Nephron progenitor cell (in vitro differentiated cells): ENCODE measurements around the gene TFCP2L1.
"Not testable (repeated sequence)": the region's sequence is repeated elsewhere in the genome, so short reads cannot be mapped to it uniquely, and the experiment has no call there.

Experiments used
- DNase-seq: peaks from one replicate; pipeline ENCODE4 v3.0.0; 2021
- H3K27ac Mint-ChIP-seq: 2 replicates; pipeline ENCODE4 v1.8.0; 2021; ENCODE audit warnings: mild to moderate bottlenecking, moderate library complexity, mixed read lengths
- H3K27me3 Mint-ChIP-seq: 2 replicates; pipeline ENCODE4 v1.8.0; 2021; ENCODE audit warnings: mild to moderate bottlenecking, low read depth, mixed read lengths; ENCODE audit not compliant: poor library complexity
- H3K36me3 Mint-ChIP-seq: 2 replicates; pipeline ENCODE4 v1.8.0; 2021; ENCODE audit warnings: low read depth, mixed read lengths
- H3K4me1 Mint-ChIP-seq: 2 replicates; pipeline ENCODE4 v1.8.0; 2021; ENCODE audit warnings: mixed read lengths
- H3K4me3 Mint-ChIP-seq: 2 replicates; pipeline ENCODE4 v1.8.0; 2021; ENCODE audit warnings: mild to moderate bottlenecking, moderate library complexity, mixed read lengths
- H3K9me3 Mint-ChIP-seq: 2 replicates; pipeline ENCODE4 v1.8.0; 2021; ENCODE audit warnings: mild to moderate bottlenecking, moderate library complexity, mixed read lengths
- CTCF ChIP-seq: fragments of 200-600 bp; sonication (generic); IDR thresholded peaks from 2 replicates; pipeline ENCODE4 v1.5.0; 2021; ENCODE audit warnings: antibody characterized with exemption

The TFCP2L1 gene

GRCh38 chr2:121309801-121310200 lies 24.8 kb upstream of the TFCP2L1 start:
- Mint-ChIP-seq H3K36me3 (no peaks in the 10 kb centered on the region), H3K9me3 (no peaks in the 10 kb centered on the region), H3K27ac (no peak overlapping the region), H3K4me3 (no peak overlapping the region), H3K27me3 (peaks cover 42% of the 10 kb centered on the region), H3K4me1 (peaks cover 11% of the 10 kb centered on the region)
- no peak for TF ChIP-seq CTCF
- no peak for DNase-seq

DNA sequence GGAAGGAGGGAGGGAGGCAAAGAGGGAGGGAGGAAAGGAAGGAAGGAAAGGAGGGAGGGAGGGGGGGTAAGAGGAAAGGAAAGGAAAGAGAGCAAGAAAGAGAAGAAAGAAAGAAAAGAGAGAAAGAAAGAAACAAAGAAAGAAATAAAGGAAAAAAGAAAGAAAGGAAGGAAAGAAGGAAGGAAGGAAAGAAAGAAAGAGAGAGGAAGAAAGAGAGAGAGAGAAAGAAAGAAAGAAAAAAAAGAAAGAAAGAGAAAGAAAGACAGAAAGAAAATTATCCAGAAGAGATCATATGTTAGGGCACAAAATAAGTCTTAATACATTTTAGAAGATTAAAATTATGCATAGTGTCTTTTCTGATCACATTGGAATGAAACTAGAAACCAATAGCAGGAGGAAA lies 24.3 kb upstream of the TFCP2L1 start:
- no peaks in the 10 kb centered on the region for H3K36me3 Mint-ChIP-seq
- peaks cover 11% of the 10 kb centered on the region for H3K4me1 Mint-ChIP-seq
- no peak overlapping the region for H3K4me3 Mint-ChIP-seq
- peaks cover 47% of the 10 kb centered on the region for H3K27me3 Mint-ChIP-seq
- no peaks in the 10 kb centered on the region for H3K9me3 Mint-ChIP-seq
- DNase-seq, result no peak
- no peak overlapping the region for H3K27ac Mint-ChIP-seq
- no peak for TF ChIP-seq CTCF

- no peak for DNase-seq
- no peak for TF ChIP-seq CTCF
- Mint-ChIP-seq H3K36me3 (no peaks in the 10 kb centered on the region), H3K9me3 (no peaks in the 10 kb centered on the region), H3K4me1 (peaks cover 11% of the 10 kb centered on the region), H3K27ac (no peak overlapping the region), H3K27me3 (peaks cover 46% of the 10 kb centered on the region), H3K4me3 (no peak overlapping the region)
Measured at GRCh38 chr2:121307048-121307447, 22.0 kb upstream of the TFCP2L1 start.

- H3K36me3 Mint-ChIP-seq, result no peaks in the 10 kb centered on the region
- H3K4me1 Mint-ChIP-seq, result peaks cover 7% of the 10 kb centered on the region
- no peak for TF ChIP-seq CTCF
- no peak for DNase-seq
- H3K27ac Mint-ChIP-seq, result no peak overlapping the region
- no peaks in the 10 kb centered on the region for H3K9me3 Mint-ChIP-seq
- H3K4me3 Mint-ChIP-seq, result no peak overlapping the region
- H3K27me3 Mint-ChIP-seq, result peaks cover 38% of the 10 kb centered on the region
Measured at GRCh38 chr2:121304941-121305340, 19.9 kb upstream of the TFCP2L1 start.

DNA sequence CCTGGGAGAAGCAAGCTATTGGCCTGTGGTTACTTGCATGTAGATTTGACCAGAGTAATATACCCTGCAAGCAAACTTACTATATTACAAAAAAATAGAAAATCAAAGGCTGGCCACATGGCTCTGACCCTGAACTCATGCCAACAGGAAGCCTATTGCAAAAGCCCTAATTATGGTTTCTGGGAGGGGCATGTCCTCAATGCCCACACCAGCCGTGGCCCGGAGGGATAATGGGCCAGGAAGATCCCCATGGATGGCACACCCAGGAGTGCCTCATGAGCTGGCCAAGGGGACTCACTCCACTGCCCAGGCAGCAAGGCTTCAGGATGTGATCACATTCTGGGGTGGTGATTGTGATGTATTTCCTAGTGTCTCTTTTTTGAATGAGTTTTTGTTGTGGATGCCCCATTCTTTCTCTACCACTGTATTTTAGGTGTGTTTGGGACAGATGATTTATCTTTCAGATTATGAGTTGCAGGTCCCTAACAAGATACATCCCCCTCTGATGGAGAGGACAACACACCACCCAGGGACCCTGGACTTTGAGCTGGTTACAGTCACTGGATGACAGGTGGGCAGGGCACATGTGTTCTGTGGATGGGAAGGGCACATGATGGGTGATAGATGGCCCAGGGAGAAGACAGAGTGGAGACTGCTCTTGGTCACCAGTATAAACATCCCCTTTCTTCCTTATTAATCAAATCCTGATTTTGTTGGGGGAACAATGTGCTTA lies 18.7 kb upstream of the TFCP2L1 start:
- peaks cover 43% of the 10 kb centered on the region for H3K27me3 Mint-ChIP-seq
- no peak for DNase-seq
- no peaks in the 10 kb centered on the region for H3K9me3 Mint-ChIP-seq
- H3K4me1 Mint-ChIP-seq, result no peaks in the 10 kb centered on the region
- no peak for TF ChIP-seq CTCF
- no peaks in the 10 kb centered on the region for H3K36me3 Mint-ChIP-seq
- H3K4me3 Mint-ChIP-seq, result no peak overlapping the region
- no peak overlapping the region for H3K27ac Mint-ChIP-seq

DNA sequence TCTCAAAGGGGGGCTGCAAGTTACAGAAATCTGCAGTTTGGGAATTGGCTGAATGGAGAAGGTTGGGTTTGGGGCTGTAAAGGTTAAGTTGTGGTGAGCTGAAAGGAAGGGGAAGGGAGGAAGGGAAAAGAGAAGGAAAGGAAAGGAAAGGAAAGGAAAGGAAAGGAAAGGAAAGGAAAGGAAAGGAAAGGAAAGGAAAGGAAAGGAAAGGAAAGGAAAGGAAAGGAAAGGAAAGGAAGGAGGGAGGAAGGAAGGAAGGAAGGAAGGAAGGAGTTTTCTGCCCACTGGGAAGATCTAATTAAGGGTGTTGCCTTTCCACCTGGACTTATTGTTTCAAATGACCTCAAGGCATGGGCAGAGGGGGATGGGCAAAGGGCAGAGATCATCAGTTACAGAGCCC lies 16.2 kb upstream of the TFCP2L1 start:
- H3K9me3 Mint-ChIP-seq, H3K27ac Mint-ChIP-seq, H3K4me3 Mint-ChIP-seq, DNase-seq, H3K36me3 Mint-ChIP-seq, H3K4me1 Mint-ChIP-seq: not testable (repeated sequence)
- H3K27me3 Mint-ChIP-seq, result peaks cover 37% of the 10 kb centered on the region
